Measurements from ENCODE around the gene NNT. TPM values are rescaled to one million over a fixed set of nuclear protein-coding genes. Genes with fewer than 3 reads are reported as not detected.
A peak's percentile ranks its signal among the peaks of the same experiment; 100 is the strongest.
"Not testable (repeated sequence)": the region's sequence is repeated elsewhere in the genome, so short reads cannot be mapped to it uniquely, and the experiment has no call there.

Gene NNT
- polyA plus RNA-seq, 12 donors = 45.3 to 120 (median 100) TPM; not detected in 1

DNA sequence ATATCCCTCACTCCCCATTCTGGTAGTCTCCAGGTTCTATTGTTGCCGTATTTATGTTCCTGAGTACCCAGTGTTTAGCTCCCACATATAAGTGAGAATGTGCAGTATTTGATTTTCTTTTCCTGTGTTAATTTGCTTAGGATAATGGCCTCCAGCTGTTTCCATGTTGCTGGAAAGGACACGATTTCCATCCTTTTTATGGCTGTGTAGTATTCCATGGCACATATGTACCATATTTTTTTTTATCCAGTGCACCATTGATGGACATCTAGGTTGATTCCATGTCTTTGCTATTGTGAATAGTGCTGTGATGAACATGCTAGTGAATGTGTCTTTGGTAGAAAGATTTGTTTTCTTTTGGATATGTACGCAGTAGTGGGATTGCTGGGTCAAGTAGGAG is 98.2 kb downstream of the NNT start:
- no peak for DNase-seq

DNA sequence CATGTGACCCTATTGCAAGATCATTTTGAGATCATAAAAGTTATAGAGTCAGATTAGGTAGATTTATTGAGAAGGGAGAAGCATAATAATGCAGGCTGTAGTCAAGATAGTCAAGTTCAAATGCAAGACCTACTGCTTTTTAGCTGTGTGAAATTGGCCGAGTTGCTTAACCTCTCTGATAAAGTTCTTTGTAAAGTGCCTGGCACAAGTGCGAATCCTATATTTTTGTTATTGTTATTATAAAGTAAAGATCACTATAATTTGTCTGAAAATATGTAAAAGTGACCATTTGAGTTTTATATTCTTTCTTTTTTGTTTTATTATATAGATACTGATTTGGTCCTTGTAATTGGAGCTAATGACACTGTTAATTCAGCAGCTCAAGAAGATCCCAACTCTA is 99.3 kb downstream of the NNT start:
- DNase-seq = no peak

DNA sequence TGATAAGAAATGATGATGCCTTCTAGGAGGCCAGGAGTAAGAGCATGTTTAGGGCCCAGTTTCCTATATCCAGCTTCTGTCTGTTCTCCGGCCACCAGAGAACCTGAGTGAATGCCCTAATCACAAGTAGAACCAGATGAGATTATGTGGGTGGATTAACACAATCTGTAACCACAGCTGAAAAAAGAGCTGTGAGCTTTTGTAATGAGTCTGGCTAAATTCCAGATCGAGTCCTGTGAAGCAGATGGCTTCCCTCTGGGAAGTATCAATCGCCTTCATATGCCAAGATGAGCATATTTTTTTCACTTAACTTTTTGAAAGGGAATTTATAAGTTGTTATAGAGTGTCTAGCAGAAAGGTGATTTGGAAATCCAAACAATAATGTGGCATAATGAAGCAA is 99.8 kb downstream of the NNT start:
- DNase-seq = peak; percentile 3

DNA sequence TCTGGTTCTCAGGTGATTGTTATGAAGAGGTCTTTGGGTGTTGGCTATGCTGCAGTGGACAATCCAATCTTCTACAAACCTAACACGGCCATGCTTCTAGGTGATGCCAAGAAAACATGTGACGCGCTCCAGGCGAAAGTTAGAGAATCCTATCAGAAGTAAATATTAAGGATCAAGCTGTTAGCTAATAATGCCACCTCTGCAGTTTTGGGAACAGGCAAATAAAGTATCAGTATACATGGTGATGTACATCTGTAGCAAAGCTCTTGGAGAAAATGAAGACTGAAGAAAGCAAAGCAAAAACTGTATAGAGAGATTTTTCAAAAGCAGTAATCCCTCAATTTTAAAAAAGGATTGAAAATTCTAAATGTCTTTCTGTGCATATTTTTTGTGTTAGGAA is 101.3 kb downstream of the NNT start:
- no peak for DNase-seq

DNA sequence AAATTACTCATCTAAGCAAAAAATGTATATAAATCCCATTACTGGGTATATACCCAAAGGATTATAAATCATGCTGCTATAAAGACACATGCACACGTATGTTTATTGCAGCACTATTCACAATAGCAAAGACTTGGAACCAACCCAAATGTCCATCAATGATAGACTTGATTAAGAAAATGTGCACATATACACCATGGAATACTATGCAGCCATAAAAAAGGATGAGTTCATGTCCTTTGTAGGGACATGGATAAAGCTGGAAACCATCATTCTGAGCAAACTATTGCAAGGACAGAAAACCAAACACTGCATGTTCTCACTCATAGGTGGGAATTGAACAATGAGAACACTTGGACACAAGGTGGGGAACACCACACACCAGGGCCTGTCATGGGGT is 103.6 kb downstream of the NNT start:
- DNase-seq = not testable (repeated sequence)

DNA sequence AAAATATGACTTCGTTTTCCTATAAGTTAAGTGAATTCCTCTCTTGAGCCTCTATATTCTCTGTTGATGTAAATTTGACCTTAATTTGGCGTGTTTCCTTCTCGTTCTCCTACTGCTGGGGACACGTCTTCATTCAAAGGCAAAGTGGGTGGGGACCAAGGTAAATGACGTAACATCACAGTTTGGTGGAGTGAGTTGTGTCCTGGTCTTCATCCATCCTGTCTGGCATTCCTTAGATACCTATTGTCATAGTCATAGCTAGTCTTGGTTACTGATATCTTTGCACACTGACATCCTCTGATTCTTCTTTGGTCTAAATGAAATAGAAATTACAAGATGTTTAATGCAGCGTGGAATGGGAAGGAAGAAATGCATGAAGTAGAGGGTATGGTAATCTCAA is 108.5 kb downstream of the NNT start:
- no peak for DNase-seq

DNA sequence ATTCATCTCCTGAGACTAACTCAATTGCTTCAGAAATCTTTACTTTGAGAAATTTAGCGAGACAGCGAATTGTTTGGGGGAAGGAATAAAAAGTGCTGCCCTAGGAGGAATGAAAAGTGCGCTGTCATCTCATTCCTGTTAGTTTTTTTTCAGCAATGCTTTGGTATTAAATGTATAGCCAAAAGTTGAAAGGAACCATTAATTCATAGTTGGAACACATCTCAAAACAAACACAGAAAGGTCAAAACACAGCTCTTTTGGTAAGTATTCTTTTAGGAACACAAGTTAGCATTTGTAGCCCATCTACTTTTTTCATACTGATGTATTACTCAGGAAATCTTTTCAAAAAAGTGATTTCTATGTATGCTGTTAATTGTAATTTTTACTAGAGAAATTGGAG is 109.1 kb downstream of the NNT start:
- no peak for DNase-seq

DNA sequence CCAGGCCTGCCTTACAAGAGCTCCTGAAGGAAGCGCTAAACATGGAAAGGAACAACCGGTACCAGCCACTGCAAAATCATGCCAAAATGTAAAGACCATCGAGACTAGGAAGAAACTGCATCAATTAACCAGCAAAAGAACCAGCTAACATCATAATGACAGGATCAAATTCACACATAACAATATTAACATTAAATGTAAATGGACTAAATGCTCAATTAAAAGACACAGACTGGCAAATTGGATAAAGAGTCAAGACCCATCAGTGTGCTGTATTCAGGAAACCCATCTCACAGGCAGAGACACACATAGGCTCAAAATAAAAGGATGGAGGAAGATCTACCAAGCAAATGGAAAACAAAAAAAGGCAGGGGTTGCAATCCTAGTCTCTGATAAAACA is 116.8 kb downstream of the NNT start:
- DNase-seq = not testable (repeated sequence)

DNA sequence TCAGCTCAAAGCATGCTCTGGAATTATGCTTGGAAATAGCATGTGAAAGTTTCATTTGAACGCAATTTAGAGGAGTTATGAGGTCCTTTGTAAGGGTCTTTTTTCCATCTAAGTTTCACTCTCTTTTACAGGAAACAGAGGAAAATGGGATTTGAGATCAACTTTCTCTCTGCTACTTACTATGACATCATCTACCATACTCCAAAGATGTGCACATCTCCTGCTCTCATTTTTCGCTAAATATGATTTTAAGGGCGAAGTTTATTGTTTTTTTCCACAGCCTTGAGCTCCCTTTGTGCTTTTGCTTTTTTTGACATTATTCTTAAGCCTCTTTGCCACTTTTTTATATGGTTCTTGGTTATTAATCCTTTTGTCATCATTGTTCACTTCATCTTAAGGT is 125.6 kb downstream of the NNT start:
- no peak for DNase-seq

DNA sequence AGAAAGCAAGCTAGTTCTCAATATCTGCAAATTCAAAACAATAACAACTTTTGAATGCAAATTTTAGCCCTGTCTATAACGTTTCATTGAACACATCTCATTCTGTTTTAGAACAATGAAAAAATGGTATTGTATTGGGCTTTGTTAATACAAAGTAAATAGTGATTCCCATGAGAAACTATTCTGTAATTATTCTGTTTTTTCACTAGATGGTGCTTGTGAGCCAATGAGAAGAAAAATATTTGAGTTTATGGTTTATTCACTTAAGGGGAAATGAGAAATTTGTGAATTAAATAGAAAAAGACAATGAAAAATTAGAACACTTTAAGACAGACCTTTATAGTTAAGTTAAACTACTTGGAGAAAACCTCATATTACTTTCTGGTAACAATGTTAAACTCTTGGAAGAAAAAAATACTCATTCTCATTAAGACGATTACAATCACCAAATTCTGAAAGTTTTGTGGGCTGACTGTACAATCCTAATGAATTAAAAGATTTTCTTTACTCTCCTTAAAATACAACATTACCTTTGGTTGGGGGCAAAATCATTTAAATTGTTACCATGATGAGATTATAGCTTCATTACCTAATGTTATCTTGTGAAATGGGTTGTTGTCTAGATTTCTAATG is 127.0 kb downstream of the NNT start:
- peak; percentile 25 for DNase-seq

DNA sequence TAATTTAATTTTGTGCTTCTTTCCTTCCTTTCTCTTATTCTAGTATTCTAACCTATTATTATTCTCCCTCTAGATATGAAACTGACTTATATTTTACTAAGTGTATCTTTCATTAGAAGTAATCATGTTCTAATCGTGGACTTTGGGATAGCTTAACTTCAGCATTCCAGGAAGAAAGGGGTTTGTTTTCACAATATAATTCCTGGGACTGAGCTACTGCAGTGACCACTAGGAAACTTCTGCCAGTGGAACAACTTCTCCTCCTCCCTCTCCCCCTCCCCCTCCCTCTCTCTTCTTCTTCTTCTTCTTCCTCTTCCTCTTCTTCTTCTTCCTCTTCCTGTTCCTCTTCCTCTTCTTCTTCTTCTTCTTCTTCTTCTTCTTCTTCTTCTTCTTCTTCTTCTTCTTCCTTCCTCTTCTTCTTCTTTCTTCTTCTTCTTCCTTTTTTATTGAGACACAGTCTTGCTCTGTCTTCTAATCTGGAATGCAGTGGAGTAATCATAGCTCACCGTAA is 127.9 kb downstream of the NNT start:
- DNase-seq = no peak

DNA sequence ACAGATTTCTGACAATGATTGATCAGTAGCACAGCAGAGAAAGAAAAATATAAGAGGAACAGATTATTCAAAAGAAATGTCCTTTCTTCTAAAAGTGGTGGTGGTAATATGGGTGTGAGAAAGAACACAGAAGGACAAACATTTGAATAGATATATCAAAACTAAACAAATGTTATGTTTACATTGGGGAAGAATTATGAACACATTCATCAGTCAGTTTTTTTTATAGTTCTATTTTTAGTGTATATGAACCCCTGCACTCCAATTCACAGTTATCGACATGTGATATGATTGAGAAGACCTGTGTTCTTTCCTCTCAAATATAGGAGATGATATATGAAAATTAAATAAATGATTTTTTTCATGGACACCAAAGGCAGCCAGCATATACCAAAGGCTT is 128.6 kb downstream of the NNT start:
- DNase-seq = no peak

DNA sequence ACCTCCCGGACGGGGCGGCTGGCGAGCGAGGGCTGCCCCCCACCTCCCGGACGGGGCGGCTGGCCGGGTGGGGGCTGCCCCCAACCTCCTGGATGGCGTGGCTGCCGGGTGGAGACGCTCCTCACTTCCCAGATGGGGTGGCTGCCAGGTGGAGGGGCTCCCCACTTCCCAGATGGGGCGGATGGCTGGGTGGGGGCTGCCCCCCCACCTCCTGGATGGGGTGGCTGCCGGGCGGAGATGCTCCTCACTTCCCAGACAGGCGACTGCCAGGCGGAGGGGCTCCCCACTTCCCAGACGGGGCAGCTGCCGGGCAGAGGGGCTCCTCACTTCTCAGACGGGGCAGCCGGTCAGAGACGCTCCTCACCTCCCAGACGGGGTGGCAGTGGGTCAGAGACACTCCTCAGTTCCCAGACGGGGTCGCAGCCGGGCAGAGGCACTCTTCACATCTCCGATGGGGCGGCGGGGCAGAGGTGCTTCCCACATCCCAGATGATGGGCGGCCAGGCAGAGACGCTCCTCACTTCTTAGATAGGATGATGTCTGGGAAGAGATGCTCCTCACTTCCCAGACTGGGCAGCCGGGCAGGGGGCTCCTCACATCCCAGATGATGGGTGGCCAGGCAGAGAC is 143.1 kb downstream of the NNT start:
- DNase-seq = not testable (repeated sequence)

DNA sequence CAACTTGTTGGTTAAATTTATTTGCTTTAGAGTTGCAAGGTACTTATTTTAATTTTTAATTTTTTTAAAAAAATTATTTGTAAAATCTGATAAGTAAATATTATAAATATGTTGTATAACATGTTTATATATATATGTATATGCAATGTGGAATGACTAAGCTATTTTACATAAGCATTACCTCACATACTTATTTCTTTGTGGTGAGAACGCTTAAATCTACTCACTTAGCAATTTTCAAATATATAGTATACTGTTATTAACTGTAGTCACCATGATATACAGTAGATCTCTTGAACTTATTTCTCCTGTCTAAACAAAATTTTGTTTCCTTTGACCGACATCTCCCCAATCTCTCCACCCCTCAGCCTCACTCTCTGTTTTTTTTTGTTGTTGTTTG is 147.8 kb downstream of the NNT start:
- DNase-seq = no peak

DNA sequence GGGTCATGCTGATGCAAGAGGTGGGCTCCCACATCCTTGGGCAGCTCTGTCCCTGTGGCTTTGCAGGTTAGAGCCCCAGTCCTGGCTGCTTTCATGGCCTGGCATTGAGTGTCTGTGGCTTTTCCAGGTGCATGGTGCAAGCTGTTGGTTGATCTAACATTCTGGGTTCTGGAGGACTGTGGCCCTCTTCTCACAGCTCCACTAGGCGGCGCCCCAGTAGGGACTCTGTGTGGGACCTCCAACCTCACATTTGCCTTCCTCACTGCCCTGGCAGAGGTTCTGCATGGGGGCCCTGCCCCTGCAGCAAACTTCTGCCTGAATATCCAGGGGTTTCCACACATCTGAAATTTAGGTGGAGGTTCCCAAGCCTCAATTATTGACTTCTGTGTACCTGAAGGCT is 150.1 kb downstream of the NNT start:
- no peak for DNase-seq

Other genes with a start within 250 kb of the NNT start
- 1 to 10 TPM in 1 of 12 donors, under 1 TPM in 8, not detected in 3; 0.05 to 4.6 (median 0.34) TPM for gene CCL28, start 190.8 kb upstream of the NNT start, polyA plus RNA-seq (ENCODE audit: insufficient read length in 12 of 12)
- 10 to 100 TPM in 5 of 12 donors, 1 to 10 TPM in 6, not detected in 1; 6.6 to 14.5 (median 9.6) TPM for gene TMEM267, start 119.3 kb upstream of the NNT start, polyA plus RNA-seq (ENCODE audit: insufficient read length in 12 of 12)
- 1 to 10 TPM in 11 of 12 donors, not detected in 1; 2.4 to 9.0 (median 5.0) TPM for gene C5orf34, start 88.0 kb upstream of the NNT start, polyA plus RNA-seq (ENCODE audit: insufficient read length in 12 of 12)
- 100 to 1,000 TPM in 9 of 12 donors, 10 to 100 TPM in 2, not detected in 1; 67.1 to 121 (median 113) TPM for gene PAIP1, start 46.1 kb upstream of the NNT start, polyA plus RNA-seq (ENCODE audit: insufficient read length in 12 of 12)

Data from muscle of arm (tissue), 12 donors.